ENCODE results near the gene MMP26. TPM values are rescaled to one million over a fixed set of nuclear protein-coding genes. Genes with fewer than 3 reads are reported as not detected.

Gene MMP26
- total RNA-seq, 2 experiments from 2014 or later = not detected

- Mint-ChIP-seq H3K4me3 (no peak overlapping the region), H3K4me1 (ENCODE audit: low read depth) (no peaks in the 10 kb centered on the region), H3K9me3 (no peaks in the 10 kb centered on the region), H3K27me3 (peaks cover 12% of the 10 kb centered on the region), H3K27ac (no peak overlapping the region), H3K36me3 (ENCODE audit: low read depth) (no peaks in the 10 kb centered on the region)
- no peak for TF ChIP-seq CTCF (IDR thresholded peaks at IDR 0.05)
- ATAC-seq (no peak), DNase-seq (no peak)
- CTCF ChIA-PET = no interaction called here
- intact Hi-C loops (cut with micrococcal nuclease) = no loop called here
- POLR2A ChIA-PET = no interaction called here
These were observed 39.2 kb upstream of the MMP26 start for GRCh38 chr11:4665424-4665823.

- CTCF ChIA-PET = no interaction called here
These were observed 32.8 kb upstream of the MMP26 start for GRCh38 chr11:4671741-4672140.

GRCh38 chr11:4672470-4672869 lies 32.1 kb upstream of the MMP26 start:
- no peak for ATAC-seq
- Mint-ChIP-seq H3K36me3 (ENCODE audit: low read depth) (no peaks in the 10 kb centered on the region), H3K4me3 (no peak overlapping the region), H3K27ac (no peak overlapping the region), H3K27me3 (peaks cover 17% of the 10 kb centered on the region), H3K4me1 (ENCODE audit: low read depth) (no peaks in the 10 kb centered on the region), H3K9me3 (no peaks in the 10 kb centered on the region)
- POLR2A ChIA-PET = no interaction called here
- CTCF ChIA-PET = no interaction called here
- no peak for DNase-seq
- no peak for TF ChIP-seq CTCF (IDR thresholded peaks at IDR 0.05)
- intact Hi-C loops (cut with micrococcal nuclease) = no loop called here

More at GRCh38 chr11:4671741-4672140, 32.8 kb upstream of the MMP26 start:
- Mint-ChIP-seq H3K4me3 (no peak overlapping the region), H3K27me3 (peaks cover 17% of the 10 kb centered on the region), H3K36me3 (ENCODE audit: low read depth) (no peaks in the 10 kb centered on the region), H3K27ac (no peak overlapping the region), H3K4me1 (ENCODE audit: low read depth) (no peaks in the 10 kb centered on the region), H3K9me3 (no peaks in the 10 kb centered on the region)
- intact Hi-C loops (cut with micrococcal nuclease) = no loop called here
- no peak for TF ChIP-seq CTCF (IDR thresholded peaks at IDR 0.05)
- ATAC-seq = no peak
- POLR2A ChIA-PET = no interaction called here
- DNase-seq = no peak

- POLR2A ChIA-PET = no interaction called here
- Mint-ChIP-seq H3K4me3 (no peak overlapping the region), H3K27me3 (peaks cover 17% of the 10 kb centered on the region), H3K4me1 (ENCODE audit: low read depth) (no peaks in the 10 kb centered on the region), H3K9me3 (no peaks in the 10 kb centered on the region), H3K27ac (no peak overlapping the region), H3K36me3 (ENCODE audit: low read depth) (no peaks in the 10 kb centered on the region)
- TF ChIP-seq CTCF (IDR thresholded peaks at IDR 0.05) = no peak
- intact Hi-C loops (cut with micrococcal nuclease) = no loop called here
- DNase-seq (no peak), ATAC-seq (no peak)
- CTCF ChIA-PET = no interaction called here
These were observed 30.8 kb upstream of the MMP26 start for GRCh38 chr11:4673781-4674180.

GRCh38 chr11:4677948-4678347 lies 26.6 kb upstream of the MMP26 start:
- Mint-ChIP-seq H3K27ac (no peak overlapping the region), H3K9me3 (no peaks in the 10 kb centered on the region), H3K4me1 (ENCODE audit: low read depth) (no peaks in the 10 kb centered on the region), H3K36me3 (ENCODE audit: low read depth) (no peaks in the 10 kb centered on the region), H3K27me3 (peaks cover 9% of the 10 kb centered on the region), H3K4me3 (no peak overlapping the region)
- ChIA-PET CTCF (no interaction called here), POLR2A (no interaction called here)
- DNase-seq (no peak), ATAC-seq (no peak)
- no peak for TF ChIP-seq CTCF (IDR thresholded peaks at IDR 0.05)
- intact Hi-C loops (cut with micrococcal nuclease) = no loop called here

Measured in activated CD8-positive, alpha-beta T cell treated with anti-CD3 and anti-CD28 coated beads for 36 hours (primary cell).